Left lung (tissue), 10 donors: ENCODE measurements around the gene SRSF6. TPM values are rescaled to one million over a fixed set of nuclear protein-coding genes. Genes with fewer than 3 reads are reported as not detected.
"Not testable (repeated sequence)": the region's sequence is repeated elsewhere in the genome, so short reads cannot be mapped to it uniquely, and the experiment has no call there.

Source experiments
- ATAC-seq: fragments of 200-7000 bp; cut with Tn5 transposase; one replicate; pipeline ENCODE4 v1.9.1; 2020; ENCODE audit warnings: moderate library complexity
- DNase-seq, 4 donors: peaks; one replicate each; pipeline ENCODE4 v3.0.0-alpha.2; 2013 to 2020
- H3K27ac ChIP-seq, 2 donors: fragments of 200-600 bp; sonication (generic) in 1 of 2; one replicate each; pipeline versions ENCODE4 v1.5.0 to v1.8.0; 2020 to 2021
- H3K27me3 ChIP-seq, 2 donors: fragments of 200-600 bp; sonication (generic) in 1 of 2; one replicate each; pipeline versions ENCODE4 v1.5.0 to v1.8.0; 2020 to 2021
- H3K36me3 ChIP-seq, 2 donors: fragments of 200-600 bp; sonication (generic) in 1 of 2; one replicate each; pipeline versions ENCODE4 v1.5.0 to v1.8.0; 2020 to 2021
- H3K4me1 ChIP-seq, 2 donors: fragments of 200-600 bp; one replicate each; pipeline ENCODE4 v1.8.0; 2021
- H3K4me3 ChIP-seq, 2 donors: fragments of 200-600 bp; sonication (generic) in 1 of 2; one replicate each; pipeline versions ENCODE4 v1.5.0 to v1.8.0; 2020 to 2021; ENCODE audit warnings: mild to moderate bottlenecking in 1 of 2
- H3K9me3 ChIP-seq, 2 donors: fragments of 200-600 bp; sonication (generic) in 1 of 2; one replicate each; pipeline versions ENCODE4 v1.5.0 to v1.8.0; 2020 to 2021
- intact Hi-C, 2 donors: fragments of 100-400 bp; cut with DNase I; formaldehyde crosslinking; loops; one replicate each; pipeline versions ENCODE4 v1.11.2 to v1.14.2; 2022
- polyA plus RNA-seq, 6 donors: library from polyadenylated mRNA; unstranded; fragments of 120-200 nt; gene quantifications; one replicate each; pipeline ENCODE4 v1.2.1, GENCODE V29; 2013; ENCODE audit not compliant: insufficient read length in 6 of 6
- total RNA-seq, 2 donors: library from RNA; stranded (reverse); fragmentation: NEBNext Ultra II Directional; extraction: Animal tissue kit (Norgen Biotek cat#: 25700); gene quantifications; one replicate each; pipeline ENCODE4 v1.2.1, GENCODE V29; 2021
- TF ChIP-seq, protein P1 (sequence below), 2 donors: fragments of 200-600 bp; sonication (generic) in 1 of 2; IDR thresholded peaks; one replicate each; pipeline versions ENCODE4 v1.5.0 to v1.8.0; 2021; ENCODE audit warnings: antibody characterized with exemption in 2 of 2
- donor health status: DM: no; HTN: yes; CAD: no.
- donor health status: DM: no; HTN: no; CAD: no.

Gene SRSF6
- total and polyA plus RNA-seq, 8 donors = 134 to 424 (median 388) TPM

DNA sequence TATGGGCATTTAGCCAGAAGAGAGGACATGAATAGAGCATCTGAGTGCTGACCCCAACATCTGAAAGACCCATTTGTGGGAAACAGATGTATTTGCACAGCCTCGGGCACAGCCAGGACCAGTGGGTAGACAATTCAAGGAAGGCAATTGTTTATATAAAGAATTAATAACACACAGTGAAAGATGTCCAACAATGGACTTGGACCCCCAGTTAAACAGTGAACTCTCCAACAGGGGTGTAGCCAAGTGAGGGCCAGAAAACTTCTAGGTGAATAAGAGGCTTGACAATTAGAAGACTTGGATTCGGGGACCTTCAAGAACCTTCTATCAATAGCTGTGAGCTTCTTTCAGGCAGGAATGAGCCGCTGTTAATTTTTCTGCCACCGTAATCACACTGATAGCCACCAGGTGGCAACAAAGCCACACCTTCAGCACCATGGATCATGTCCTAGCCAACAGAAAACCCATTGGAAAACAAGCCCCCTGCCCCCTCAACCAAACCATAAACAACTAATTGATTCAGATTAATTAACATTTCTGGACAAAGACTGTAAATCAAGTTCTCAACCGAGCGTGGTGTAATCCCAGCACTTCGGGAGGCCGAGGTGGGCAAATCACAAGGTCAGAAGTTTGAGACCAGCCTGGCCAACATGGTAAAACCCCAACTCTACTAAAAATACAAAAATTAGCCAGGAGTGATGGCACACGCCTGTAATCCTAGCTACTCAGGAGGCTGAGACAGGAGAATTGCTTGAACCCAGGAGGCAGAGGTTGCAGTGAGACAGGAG is 8.8 kb upstream of the SRSF6 start:
- Histone ChIP-seq H3K4me3 (no peak overlapping the region), H3K9me3 (no peaks in the 10 kb centered on the region), H3K36me3 (no peaks in the 10 kb centered on the region), H3K27ac (no peak overlapping the region), H3K27me3 (peaks cover 0 to 23% of the 10 kb centered on the region in 2 donors), H3K4me1 (no peaks in the 10 kb centered on the region)
- DNase-seq (peak in 1 of 4 donors; percentile 46), ATAC-seq (peak; percentile 87)
- TF ChIP-seq, protein P1, sequence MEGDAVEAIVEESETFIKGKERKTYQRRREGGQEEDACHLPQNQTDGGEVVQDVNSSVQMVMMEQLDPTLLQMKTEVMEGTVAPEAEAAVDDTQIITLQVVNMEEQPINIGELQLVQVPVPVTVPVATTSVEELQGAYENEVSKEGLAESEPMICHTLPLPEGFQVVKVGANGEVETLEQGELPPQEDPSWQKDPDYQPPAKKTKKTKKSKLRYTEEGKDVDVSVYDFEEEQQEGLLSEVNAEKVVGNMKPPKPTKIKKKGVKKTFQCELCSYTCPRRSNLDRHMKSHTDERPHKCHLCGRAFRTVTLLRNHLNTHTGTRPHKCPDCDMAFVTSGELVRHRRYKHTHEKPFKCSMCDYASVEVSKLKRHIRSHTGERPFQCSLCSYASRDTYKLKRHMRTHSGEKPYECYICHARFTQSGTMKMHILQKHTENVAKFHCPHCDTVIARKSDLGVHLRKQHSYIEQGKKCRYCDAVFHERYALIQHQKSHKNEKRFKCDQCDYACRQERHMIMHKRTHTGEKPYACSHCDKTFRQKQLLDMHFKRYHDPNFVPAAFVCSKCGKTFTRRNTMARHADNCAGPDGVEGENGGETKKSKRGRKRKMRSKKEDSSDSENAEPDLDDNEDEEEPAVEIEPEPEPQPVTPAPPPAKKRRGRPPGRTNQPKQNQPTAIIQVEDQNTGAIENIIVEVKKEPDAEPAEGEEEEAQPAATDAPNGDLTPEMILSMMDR (IDR thresholded peaks at IDR 0.05) = peak; percentile 49 to 53
- intact Hi-C loops = no loop called here

DNA sequence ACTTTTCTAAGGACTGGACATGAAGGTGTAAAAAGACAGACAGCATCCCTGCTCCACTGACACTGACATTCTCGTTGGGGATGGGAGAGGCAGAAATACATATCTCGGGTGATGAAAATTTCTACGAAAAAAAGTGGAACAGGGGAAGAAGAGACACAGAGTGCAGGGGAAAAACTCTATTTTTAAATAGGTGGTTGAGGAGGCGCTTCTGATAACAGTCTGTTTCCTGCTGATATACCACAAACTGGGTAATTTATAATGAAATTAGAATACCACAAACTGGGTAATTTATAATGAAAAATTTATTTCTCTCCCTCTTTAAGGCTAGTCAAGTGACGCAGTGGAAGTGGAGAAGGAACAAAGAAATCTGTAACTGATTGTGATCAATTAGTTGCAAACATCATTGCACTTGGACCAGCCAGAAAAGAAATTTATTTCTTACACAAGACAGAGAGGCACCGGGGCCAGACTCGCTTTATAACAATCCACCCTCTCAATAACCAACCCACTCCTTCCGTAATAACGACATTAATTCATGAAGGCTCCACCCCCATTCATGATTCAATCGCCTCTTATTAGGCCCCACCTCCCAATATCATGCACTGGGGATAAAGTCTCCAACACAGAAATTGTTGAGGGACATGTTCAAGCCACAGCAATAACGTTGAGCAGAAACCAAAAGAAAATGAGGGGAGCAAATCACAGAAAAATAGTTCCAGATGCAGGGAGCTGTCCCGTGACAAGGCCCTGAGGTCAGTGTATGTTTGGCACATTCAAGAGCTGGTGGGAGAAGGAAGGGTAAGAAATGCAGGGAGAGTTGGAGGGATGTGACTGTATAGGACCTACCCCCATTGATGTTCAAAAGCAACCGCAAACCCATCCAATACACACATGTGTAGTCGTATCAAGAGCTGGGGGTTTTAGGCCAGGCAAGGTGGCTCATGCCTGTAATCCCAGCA is 6.6 kb upstream of the SRSF6 start:
- intact Hi-C loops = no loop called here
- Histone ChIP-seq H3K36me3 (no peaks in the 10 kb centered on the region), H3K4me3 (no peak overlapping the region), H3K27ac (no peak overlapping the region), H3K9me3 (no peaks in the 10 kb centered on the region), H3K27me3 (peaks cover 0 to 34% of the 10 kb centered on the region in 2 donors), H3K4me1 (no peaks in the 10 kb centered on the region)
- TF ChIP-seq, protein P1 (IDR thresholded peaks at IDR 0.05) = no peak
- no peak for ATAC-seq
- DNase-seq = no peak

- H3K36me3 ChIP-seq = no peaks in the 10 kb centered on the region
- no peak for DNase-seq
- no peaks in the 10 kb centered on the region for H3K9me3 ChIP-seq
- intact Hi-C loops = no loop called here
- H3K27ac ChIP-seq = no peak overlapping the region
- H3K4me1 ChIP-seq = peaks cover 6 to 10% of the 10 kb centered on the region in 2 donors
- peaks cover 0 to 34% of the 10 kb centered on the region in 2 donors for H3K27me3 ChIP-seq
- H3K4me3 ChIP-seq = no peak overlapping the region
- ATAC-seq = no peak
- TF ChIP-seq, protein P1 (IDR thresholded peaks at IDR 0.05) = no peak
Observed at GRCh38 chr20:43452404-43453126, 5.1 kb upstream of the SRSF6 start.

GRCh38 chr20:43456252-43456651 is 1.4 kb upstream of the SRSF6 start:
- H3K4me3 ChIP-seq = not testable (repeated sequence)

More at GRCh38 chr20:43456252-43456651, 1.4 kb upstream of the SRSF6 start:
- DNase-seq, H3K27ac ChIP-seq, ATAC-seq, intact Hi-C loops, H3K9me3 ChIP-seq: not testable (repeated sequence)
- Histone ChIP-seq H3K36me3 (peaks cover 0 to 22% of the 10 kb centered on the region in 2 donors), H3K27me3 (peaks cover 0 to 13% of the 10 kb centered on the region in 2 donors), H3K4me1 (peaks cover 11 to 27% of the 10 kb centered on the region in 2 donors)
